Measurements from ENCODE around the gene MRPL58. TPM values are rescaled to one million over a fixed set of nuclear protein-coding genes. Genes with fewer than 3 reads are reported as not detected.

Gene MRPL58
- polyA plus RNA-seq, 3 donors: 18.9 to 52.6 (median 44.4) TPM

DNA sequence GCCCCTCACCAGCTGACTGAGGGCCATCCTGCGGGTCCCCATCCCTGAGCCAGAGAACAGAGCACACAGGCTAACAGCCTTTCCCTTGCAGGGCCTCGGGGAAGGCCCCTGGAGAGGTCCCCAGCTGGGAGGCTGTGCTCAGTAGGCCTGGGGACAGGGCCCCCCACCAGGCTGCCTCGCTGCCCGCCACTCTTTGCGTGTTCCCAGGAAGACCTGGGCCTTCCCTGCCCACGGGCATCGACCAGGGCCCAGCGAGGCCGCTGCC, 40.7 kb upstream of the MRPL58 start:
- DNase-seq: no peak
- Mint-ChIP-seq H3K27me3 (ENCODE audit: low read depth in 3 of 3) (peaks cover 53 to 71% (median 63%) of the 10 kb centered on the region in 3 donors), H3K36me3 (peaks cover 0 to 6% of the 10 kb centered on the region in 2 donors), H3K4me3 (peak overlapping the region in 1 of 2 donors; percentile 71), H3K27ac (no peak overlapping the region), H3K4me1 (peaks cover 9% of the 10 kb centered on the region), H3K9me3 (peaks cover 0 to 13% (median 5%) of the 10 kb centered on the region in 7 donors)
- H3K27ac ChIP-seq (ENCODE audit: low read depth in 1 of 2, low read length in 2 of 2): no peak overlapping the region
- H3K4me1 ChIP-seq (ENCODE audit: control insufficient read depth in 1 of 2, insufficient read depth in 2 of 2, low read length in 2 of 2): peaks cover 12 to 17% of the 10 kb centered on the region in 2 donors
- H3K79me2 ChIP-seq (ENCODE audit: insufficient read depth, low read length): no peaks in the 10 kb centered on the region
- no peak overlapping the region for H3K9ac ChIP-seq (ENCODE audit: insufficient read depth, low read length, poor library complexity, severe bottlenecking)
- intact Hi-C loops (cut with micrococcal nuclease): no loop called here
- H3K4me3 ChIP-seq (replicated peaks in 1 of 3; ENCODE audit: low read depth in 2 of 3, low read length in 3 of 3): peak overlapping the region in 1 of 3 experiments; percentile 69
- TF ChIP-seq, protein P1, sequence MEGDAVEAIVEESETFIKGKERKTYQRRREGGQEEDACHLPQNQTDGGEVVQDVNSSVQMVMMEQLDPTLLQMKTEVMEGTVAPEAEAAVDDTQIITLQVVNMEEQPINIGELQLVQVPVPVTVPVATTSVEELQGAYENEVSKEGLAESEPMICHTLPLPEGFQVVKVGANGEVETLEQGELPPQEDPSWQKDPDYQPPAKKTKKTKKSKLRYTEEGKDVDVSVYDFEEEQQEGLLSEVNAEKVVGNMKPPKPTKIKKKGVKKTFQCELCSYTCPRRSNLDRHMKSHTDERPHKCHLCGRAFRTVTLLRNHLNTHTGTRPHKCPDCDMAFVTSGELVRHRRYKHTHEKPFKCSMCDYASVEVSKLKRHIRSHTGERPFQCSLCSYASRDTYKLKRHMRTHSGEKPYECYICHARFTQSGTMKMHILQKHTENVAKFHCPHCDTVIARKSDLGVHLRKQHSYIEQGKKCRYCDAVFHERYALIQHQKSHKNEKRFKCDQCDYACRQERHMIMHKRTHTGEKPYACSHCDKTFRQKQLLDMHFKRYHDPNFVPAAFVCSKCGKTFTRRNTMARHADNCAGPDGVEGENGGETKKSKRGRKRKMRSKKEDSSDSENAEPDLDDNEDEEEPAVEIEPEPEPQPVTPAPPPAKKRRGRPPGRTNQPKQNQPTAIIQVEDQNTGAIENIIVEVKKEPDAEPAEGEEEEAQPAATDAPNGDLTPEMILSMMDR (IDR thresholded peaks at IDR 0.05): no peak
- no peaks in the 10 kb centered on the region for H3K36me3 ChIP-seq (replicated peaks in 1 of 2; ENCODE audit: control insufficient read depth in 1 of 2, insufficient read depth in 2 of 2, low read length in 2 of 2)
- H2AFZ ChIP-seq (ENCODE audit: insufficient read depth, low read depth, low read length, poor library complexity, severe bottlenecking): no peak overlapping the region
- peak overlapping the region; percentile 78 for H3K4me2 ChIP-seq (replicated peaks; ENCODE audit: extremely low read depth, low read length, poor library complexity, severe bottlenecking)
- H3K27me3 ChIP-seq (ENCODE audit: control insufficient read depth in 2 of 2, insufficient read depth in 2 of 2, low read length in 2 of 2): peaks cover 24 to 50% of the 10 kb centered on the region in 2 donors
- peaks cover 0 to 6% of the 10 kb centered on the region in 2 donors for H3K9me3 ChIP-seq (replicated peaks in 1 of 2; ENCODE audit: control insufficient read depth in 1 of 2, insufficient read depth in 1 of 2, low read length in 2 of 2)
- H4K20me1 ChIP-seq (ENCODE audit: insufficient read depth, low read length): no peaks in the 10 kb centered on the region
- 29% methylated on average over 9 of the region's 9 CpGs for WGBS (ENCODE audit: insufficient coverage)

DNA sequence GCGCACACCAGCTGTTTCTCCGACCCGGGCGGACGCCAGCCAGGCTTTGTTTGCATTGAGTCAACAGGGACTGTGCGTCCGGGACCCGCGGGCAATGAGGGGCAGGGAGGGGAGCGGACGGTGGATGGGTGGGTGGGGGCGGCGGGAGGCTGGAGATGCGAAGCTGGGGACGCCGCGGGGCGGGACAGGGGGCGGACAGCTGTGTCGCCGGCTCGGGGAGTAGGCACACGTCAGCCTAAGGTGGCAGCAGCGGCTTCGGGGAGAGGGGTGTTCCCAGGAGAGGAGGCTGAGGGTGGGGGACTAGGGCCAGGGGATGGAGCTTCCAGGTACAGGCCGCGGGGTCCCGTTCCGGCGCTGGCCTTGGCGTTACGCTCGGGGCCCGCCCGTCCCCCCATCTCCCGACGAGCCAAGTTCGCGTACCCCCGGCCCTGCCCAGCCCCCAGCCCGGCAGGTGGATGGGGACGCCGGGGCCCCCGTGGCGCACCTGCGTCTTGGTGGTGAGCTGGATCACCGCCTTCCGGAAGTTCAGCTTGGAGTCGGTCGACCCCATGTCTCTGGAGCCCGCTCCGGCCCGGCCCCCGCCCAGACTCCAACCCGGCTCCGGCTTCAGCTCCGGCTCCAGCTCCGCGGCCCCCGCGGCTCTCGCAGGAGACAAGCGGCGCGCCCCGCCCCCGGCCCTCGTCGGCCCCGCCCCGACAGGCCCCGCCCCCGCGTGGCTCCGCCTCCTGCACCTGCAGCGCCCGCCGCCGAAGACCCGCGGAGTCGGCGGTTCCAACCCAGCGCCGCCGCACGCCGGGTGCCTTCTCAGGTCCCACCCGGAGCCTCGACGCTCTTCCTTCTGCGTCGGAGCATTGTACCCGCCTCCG, 40.1 kb upstream of the MRPL58 start, which contains the start of gene HID1:
Gene HID1 (minus strand): TSS at position 653 of the 866 bp plus-strand sequence. CDS start 103 bp downstream, at position 550.
- H3K4me3 Mint-ChIP-seq: peak within 1 kb of the TSS; percentile 70 to 92
- DNase-seq: no peak
- no peaks in the 10 kb centered on the region for H3K36me3 ChIP-seq (replicated peaks in 1 of 2; ENCODE audit: control insufficient read depth in 1 of 2, insufficient read depth in 2 of 2, low read length in 2 of 2)
- intact Hi-C loops (cut with micrococcal nuclease): no loop called here
- peaks cover 9% of the 10 kb centered on the region for H3K4me1 Mint-ChIP-seq
- no peak within 1 kb of the TSS for H3K9ac ChIP-seq (ENCODE audit: insufficient read depth, low read length, poor library complexity, severe bottlenecking)
- H3K27me3 ChIP-seq (ENCODE audit: control insufficient read depth in 2 of 2, insufficient read depth in 2 of 2, low read length in 2 of 2): peaks cover 24 to 50% of the 10 kb centered on the region in 2 donors
- H3K4me3 ChIP-seq (replicated peaks in 1 of 3; ENCODE audit: low read depth in 2 of 3, low read length in 3 of 3): peak within 1 kb of the TSS; percentile 9 to 69 (median 24)
- H4K20me1 ChIP-seq (ENCODE audit: insufficient read depth, low read length): no peaks in the 10 kb centered on the region
- peak within 1 kb of the TSS; percentile 78 for H3K4me2 ChIP-seq (replicated peaks; ENCODE audit: extremely low read depth, low read length, poor library complexity, severe bottlenecking)
- peaks cover 0 to 13% (median 5%) of the 10 kb centered on the region in 7 donors for H3K9me3 Mint-ChIP-seq
- H3K36me3 Mint-ChIP-seq: peaks cover 0 to 6% of the 10 kb centered on the region in 2 donors
- peak within 1 kb of the TSS; percentile 61 for H2AFZ ChIP-seq (ENCODE audit: insufficient read depth, low read depth, low read length, poor library complexity, severe bottlenecking)
- H3K79me2 ChIP-seq (ENCODE audit: insufficient read depth, low read length): no peaks in the 10 kb centered on the region
- TF ChIP-seq, protein P1 (IDR thresholded peaks at IDR 0.05): no peak
- no peak within 1 kb of the TSS for H3K27ac ChIP-seq (ENCODE audit: low read depth in 1 of 2, low read length in 2 of 2)
- peaks cover 12 to 17% of the 10 kb centered on the region in 2 donors for H3K4me1 ChIP-seq (ENCODE audit: control insufficient read depth in 1 of 2, insufficient read depth in 2 of 2, low read length in 2 of 2)
- peaks cover 57 to 76% (median 67%) of the 10 kb centered on the region in 3 donors for H3K27me3 Mint-ChIP-seq (ENCODE audit: low read depth in 3 of 3)
- peaks cover 0 to 6% of the 10 kb centered on the region in 2 donors for H3K9me3 ChIP-seq (replicated peaks in 1 of 2; ENCODE audit: control insufficient read depth in 1 of 2, insufficient read depth in 1 of 2, low read length in 2 of 2)
- 2% methylated on average over 92 of the region's 95 CpGs for WGBS (ENCODE audit: insufficient coverage)
- peak within 1 kb of the TSS in 1 of 7 donors; percentile 63 for H3K27ac Mint-ChIP-seq
